NCI-H69 (cell line): Measurements from ENCODE around the gene MGRN1.

ENCODE experiments used
- DNase-seq: peaks from one replicate; lab custom pipeline; 2025; lab: John Stamatoyannopoulos, UW

The MGRN1 gene

GRCh38 chr16:4624015-4624826 is at the start of gene MGRN1:
MGRN1 (plus strand) TSS chr16:4624826; CDS start chr16:4624961, 135 bp downstream.
- peak; percentile 99 for DNase-seq

GRCh38 chr16:4574919-4575705 is 49.5 kb upstream of the MGRN1 start:
- peak; percentile 25 for DNase-seq

GRCh38 chr16:4576008-4576407 is 48.6 kb upstream of the MGRN1 start:
- no peak for DNase-seq

- peak; percentile 66 for DNase-seq
These were observed 45.6 kb upstream of the MGRN1 start for GRCh38 chr16:4578961-4579530.

GRCh38 chr16:4580250-4580649 is 44.4 kb upstream of the MGRN1 start:
- no peak for DNase-seq

- DNase-seq, result no peak
These were observed 40.7 kb upstream of the MGRN1 start for GRCh38 chr16:4583906-4584305.

GRCh38 chr16:4586291-4586690 is 38.3 kb upstream of the MGRN1 start:
- DNase-seq, result peak; percentile 28

GRCh38 chr16:4588386-4588785 is 36.2 kb upstream of the MGRN1 start:
- DNase-seq, result no peak

- no peak for DNase-seq
These were observed 35.7 kb upstream of the MGRN1 start for GRCh38 chr16:4588961-4589360.

- DNase-seq, result peak; percentile 32
These were observed 33.4 kb upstream of the MGRN1 start for GRCh38 chr16:4591191-4591590.

- peak; percentile 33 for DNase-seq
These were observed 32.7 kb upstream of the MGRN1 start for GRCh38 chr16:4591706-4592470.

- DNase-seq, result peak; percentile 95
These were observed 31.5 kb upstream of the MGRN1 start for GRCh38 chr16:4593086-4593485.

GRCh38 chr16:4594433-4595410 is 29.9 kb upstream of the MGRN1 start:
- DNase-seq, result no peak

GRCh38 chr16:4597174-4597573 is 27.5 kb upstream of the MGRN1 start:
- DNase-seq, result no peak

- no peak for DNase-seq
These were observed 25.6 kb upstream of the MGRN1 start for GRCh38 chr16:4599037-4599436.

GRCh38 chr16:4599545-4599944 is 25.1 kb upstream of the MGRN1 start:
- DNase-seq, result no peak

GRCh38 chr16:4601036-4601863 is 23.4 kb upstream of the MGRN1 start:
- peak; percentile 45 for DNase-seq

GRCh38 chr16:4601864-4602186 is 22.8 kb upstream of the MGRN1 start:
- no peak for DNase-seq

GRCh38 chr16:4602331-4602730 is 22.3 kb upstream of the MGRN1 start:
- no peak for DNase-seq

- DNase-seq, result no peak
These were observed 20.9 kb upstream of the MGRN1 start for GRCh38 chr16:4603624-4604170.
